Stimulated activated CD8-positive, alpha-beta memory T cell treated with anti-CD3 and anti-CD28 coated beads, Interleukin-7, amount 100 ng/mL, for 4 hours (primary cell): ENCODE data around the gene BUD23.

ENCODE experiments used
- DNase-seq, 2 donors: peaks; one replicate each; pipeline ENCODE4 v3.0.0-alpha.2; 2020; ENCODE audit warnings: low read depth in 2 of 2

BUD23 gene

GRCh38 chr7:73741600-73741999, 58.2 kb downstream of the BUD23 start:
- DNase-seq, result no peak

GRCh38 chr7:73742338-73742752, 58.9 kb downstream of the BUD23 start:
- no peak for DNase-seq

GRCh38 chr7:73742753-73743641, 59.6 kb downstream of the BUD23 start:
- DNase-seq, result no peak

- no peak for DNase-seq
These were observed 63.0 kb downstream of the BUD23 start for GRCh38 chr7:73746378-73746777.
